Measurements from ENCODE around the gene MLLT1.

DNA sequence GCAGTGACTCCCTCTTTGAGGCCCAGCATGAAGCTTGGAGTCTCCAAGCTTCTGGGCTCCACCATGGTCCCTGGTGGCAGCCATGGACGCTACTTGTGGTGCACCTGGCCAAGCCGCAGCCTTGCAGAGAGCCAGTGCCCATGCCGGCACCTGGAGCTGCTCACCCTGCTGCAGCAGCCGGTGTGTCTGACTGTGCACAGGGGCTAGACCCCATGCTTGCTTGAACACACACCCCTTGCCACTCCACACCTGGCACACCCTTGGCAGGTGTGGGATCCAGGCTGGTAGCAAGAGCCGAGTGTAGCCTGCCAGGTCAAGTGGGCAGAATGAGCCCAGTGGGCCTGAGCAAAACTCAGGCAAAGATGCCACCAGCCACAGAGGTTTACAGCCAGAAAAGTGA is 18.6 kb upstream of the MLLT1 start:
- TF ChIP-seq CTCF (IDR thresholded peaks at IDR 0.05) (no peak), POLR2AphosphoS5 (IDR thresholded peaks at IDR 0.05) (no peak), POLR2A (IDR thresholded peaks at IDR 0.05) (no peak), EP300 (IDR thresholded peaks at IDR 0.05) (no peak)

Measured in suprapubic skin (tissue), 4 donors.